Stimulated activated CD4-positive, alpha-beta T cell treated with anti-CD3 and anti-CD28 coated beads, Interleukin-4, amount 100 ng/mL, for 1 hour (primary cell): ENCODE measurements around the gene PROSER1.
"Not testable (repeated sequence)": the region's sequence is repeated elsewhere in the genome, so short reads cannot be mapped to it uniquely, and the experiment has no call there.

Experiments
- DNase-seq: peaks from one replicate; pipeline ENCODE4 v3.0.0-alpha.2; 2020

PROSER1 gene

DNA sequence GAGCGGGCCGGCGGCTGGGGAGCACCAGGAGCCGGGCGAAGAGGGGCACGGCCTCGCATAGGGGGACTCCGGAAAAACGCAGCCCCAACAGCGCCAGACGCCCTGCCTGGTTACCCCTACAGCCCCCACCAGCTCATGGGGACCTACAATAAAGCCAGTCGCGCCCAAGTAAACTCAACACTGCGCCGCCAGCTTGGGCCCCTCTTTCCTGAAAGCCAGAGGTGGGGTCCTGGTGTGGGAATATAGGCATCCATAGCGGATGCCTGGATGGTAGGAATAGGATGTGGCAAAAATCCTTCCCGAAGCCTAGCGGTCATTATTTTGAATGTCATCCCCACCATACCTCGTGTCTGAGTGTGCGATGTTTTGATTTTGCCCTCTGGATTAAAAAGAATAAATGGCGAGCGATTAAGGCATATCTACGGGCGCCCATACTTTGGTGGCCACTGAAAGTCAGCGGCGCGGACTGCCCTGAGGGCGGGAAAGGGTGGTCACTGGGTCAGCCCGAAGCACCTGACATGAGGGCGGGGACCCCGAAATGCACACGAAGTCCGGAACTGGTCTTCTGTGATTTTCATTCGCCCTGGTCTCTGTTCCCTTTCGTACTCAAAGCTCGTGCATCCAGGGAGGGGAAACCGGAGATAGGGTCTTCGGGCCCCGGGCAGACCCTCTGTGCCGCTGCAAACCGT lies at the start of gene PROSER1, which contains the start of gene NHLRC3:
PROSER1 (minus strand) TSS at position 210 of the 689 bp plus-strand sequence. CDS start 847 bp downstream, outside the sequence.
NHLRC3 (plus strand) TSS at position 577 of the 689 bp plus-strand sequence. CDS start 184 bp downstream, outside the sequence.
- peak; percentile 78 for DNase-seq

DNA sequence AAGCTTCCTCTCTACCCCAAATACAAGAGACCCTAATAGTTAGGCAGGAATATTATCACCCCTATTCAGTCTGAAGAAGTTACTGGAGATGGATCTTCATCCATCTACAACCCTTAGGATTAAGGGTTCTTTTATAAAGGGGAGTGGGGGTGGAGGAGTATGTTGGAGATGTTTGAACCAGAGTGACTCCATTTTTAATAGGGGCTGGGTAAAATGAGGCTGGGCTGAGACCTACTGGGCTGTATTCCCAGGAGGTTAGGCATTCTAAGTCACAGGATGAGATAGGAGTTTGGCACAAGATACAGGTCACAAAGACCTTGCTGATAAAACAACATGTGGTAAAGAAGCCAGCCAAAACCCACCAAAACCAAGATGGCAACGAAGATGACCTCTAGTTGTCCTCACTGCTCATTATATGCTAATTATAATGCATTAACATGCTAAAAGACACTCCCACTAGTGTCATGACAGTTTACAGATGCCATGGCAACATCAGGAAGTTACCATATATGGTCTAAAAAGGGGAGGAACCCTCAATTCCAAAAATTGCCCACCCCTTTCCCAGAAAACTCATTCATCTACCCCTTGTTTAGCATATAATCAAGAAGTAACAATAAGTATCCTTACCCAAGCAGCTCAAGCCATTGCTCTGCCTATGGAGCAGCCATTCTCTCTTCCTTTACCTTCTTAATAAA lies 48.5 kb upstream of the PROSER1 start:
- not testable (repeated sequence) for DNase-seq

DNA sequence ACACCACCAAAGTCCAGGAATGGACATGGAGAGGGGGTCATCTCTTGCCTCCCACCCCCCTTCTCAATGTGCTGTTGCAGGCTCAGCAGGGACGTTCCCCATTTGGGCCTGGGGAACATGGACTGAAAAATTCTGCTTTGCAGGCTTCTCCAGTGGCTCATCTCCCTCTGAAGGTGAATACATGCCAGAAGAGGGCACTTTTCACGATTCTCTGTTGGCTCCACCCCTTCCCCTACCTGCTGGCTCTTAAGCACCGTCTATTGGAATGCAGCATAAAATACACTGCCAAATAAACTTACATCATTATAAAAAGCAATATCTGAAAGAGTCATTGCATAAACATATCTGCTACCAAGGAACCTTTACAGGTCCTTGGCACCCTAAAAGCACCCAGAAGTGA lies 36.1 kb upstream of the PROSER1 start:
- no peak for DNase-seq

DNA sequence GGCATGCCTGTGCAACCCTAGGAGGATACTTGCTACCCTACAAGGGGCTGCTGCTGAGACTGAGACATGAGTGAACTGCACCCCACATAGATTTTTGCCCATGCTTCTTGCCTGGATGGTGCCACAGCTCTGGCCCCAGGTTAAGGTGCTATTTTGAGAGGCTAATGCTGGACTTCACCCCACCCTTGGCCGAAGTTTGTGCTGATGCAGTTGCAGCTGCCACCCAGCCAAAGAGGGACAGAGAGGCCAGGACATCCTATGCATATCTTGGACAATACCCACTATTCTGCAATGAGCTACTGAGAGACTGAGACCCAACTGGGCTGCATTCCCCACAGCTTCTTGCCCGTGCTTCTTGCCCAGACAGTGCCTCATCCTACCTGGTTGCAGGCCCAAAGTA lies 35.0 kb upstream of the PROSER1 start:
- DNase-seq, result no peak

DNA sequence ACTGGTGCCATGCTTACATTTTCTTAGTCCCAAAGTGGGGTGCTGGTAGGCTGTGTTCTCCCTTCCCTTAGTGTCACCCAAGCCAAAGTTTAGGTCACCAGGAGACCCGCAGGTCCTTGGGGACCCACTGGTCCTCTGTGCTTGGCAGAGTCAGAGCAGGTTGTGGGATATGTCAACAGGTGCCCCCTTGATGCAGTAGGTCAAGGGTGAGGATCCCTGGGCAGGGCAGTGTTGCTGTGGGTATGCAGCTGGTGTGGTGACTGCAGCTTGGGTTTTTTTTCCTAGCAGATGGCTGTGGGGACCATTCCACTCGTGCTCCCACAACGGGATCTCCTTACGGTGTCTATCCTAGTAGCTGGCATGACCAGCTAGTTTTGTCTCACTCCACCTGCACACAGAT lies 24.1 kb upstream of the PROSER1 start:
- no peak for DNase-seq

- DNase-seq, result no peak
These were observed 20.2 kb upstream of the PROSER1 start for GRCh38 chr13:39058040-39058439.

- no peak for DNase-seq
These were observed 18.1 kb upstream of the PROSER1 start for GRCh38 chr13:39056018-39056417.

DNA sequence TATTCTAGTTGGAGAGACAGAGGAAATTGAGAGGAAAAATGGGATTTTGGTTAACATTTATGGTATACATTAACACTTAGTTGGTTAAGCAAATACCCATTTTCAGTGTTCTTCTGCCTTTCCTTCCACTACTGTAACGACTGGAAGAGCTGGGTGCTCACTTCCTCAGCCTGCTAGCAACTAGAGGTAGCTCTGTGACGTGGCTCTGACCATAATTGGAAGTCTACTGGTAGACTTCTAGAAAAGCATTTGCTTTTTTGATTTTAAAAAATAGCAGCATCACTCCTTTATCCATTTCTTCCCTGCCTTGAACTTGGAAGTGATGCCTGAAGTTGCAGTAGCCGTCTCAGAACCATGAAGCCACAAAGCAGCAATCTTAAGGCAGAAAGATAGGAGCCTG lies 16.2 kb upstream of the PROSER1 start:
- no peak for DNase-seq

DNA sequence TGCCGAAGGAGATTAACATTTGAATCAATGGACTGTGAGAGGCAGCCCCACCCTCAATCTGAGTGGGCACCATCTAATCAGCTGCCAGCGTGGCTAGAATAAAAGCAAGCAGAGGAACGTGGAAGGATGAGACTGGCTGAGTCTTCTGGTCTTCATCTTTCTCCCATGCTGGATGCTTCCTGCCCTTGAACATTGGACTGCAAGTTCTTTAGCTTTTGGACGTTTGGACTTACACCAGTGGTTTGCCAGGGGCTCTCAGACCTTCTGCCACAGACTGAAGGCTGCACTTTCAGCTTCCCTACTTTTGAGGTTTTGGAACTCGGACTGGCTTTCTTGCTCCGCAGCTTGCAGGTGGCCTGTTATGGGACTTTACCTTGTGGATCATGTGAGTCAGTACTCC lies 15.1 kb upstream of the PROSER1 start:
- no peak for DNase-seq

DNA sequence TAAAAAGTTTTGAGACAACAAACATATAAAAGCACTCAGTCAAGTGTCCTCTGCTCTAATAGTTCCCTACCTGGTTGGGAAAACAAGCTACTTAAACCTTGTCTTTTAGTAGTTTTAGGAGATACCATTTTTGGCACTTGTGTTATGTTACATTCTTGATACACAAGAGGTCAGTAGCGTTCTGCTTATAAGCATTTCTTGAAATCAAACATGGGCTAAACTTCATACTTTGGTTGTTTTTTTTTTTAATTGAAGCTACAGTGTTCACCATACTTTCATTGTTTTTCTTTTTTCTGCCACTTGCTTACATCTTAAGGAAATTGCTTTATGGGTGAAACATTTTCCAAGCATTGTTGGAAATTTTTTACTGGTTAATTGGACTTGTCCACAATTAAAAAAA lies 13.3 kb upstream of the PROSER1 start:
- DNase-seq, result no peak

DNA sequence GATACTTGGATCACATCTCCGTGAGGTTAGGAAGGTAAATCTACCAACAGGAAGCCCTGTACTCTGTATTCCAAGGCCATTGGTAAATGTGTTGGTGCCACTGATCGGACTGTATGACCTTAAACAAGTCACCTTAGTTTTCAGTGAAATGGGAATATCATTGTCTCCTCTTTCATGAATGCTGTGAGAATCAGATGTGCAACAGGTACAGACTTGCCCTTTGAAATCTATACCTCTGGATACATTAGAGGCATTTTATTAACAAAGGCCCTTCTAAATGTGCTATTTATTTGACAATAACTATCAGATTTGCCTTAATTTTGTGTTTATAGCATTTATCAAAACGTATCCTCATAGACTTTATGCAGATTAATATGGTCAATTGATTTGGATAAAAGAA lies 11.4 kb upstream of the PROSER1 start:
- DNase-seq, result no peak

DNA sequence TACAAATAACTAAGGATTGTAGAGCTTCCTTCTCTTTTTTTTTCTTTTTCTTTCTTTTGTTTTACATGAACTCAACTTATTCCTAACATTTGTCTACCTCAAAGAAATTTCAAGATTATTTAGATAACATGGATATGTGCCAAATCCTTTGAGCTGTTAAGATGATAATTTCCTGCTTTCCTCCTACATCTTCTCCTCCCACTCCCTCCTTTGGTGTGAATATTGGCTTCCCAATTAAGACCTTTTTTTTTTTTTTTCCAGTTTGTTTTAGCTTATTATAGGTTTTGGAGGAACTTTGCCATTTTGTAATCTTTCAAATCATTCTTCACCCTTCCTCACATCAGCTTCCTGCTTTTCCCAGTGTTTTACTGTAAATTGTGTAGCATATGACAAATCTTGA lies 10.9 kb upstream of the PROSER1 start:
- no peak for DNase-seq

GRCh38 chr13:39047560-39047959 lies 9.7 kb upstream of the PROSER1 start:
- DNase-seq, result no peak

DNA sequence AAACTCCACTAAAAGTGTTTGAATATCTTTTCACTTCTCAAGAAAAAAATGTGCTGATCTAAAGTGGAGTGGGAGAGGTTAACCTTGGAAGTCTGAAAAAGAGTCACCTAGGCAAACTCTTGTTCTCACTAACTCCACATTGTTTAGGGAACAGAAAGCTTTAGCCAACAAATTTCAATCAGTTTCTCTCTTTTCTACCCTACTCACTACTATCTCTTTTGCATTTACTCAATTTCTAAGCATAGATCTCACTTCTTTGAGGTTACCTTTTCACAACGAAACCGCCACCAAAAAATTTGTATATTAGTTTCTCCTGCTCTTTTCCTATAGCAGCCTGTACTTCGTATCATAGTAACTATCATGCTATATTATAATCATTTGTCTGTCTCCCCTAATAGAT lies 6.6 kb upstream of the PROSER1 start:
- DNase-seq, result no peak

DNA sequence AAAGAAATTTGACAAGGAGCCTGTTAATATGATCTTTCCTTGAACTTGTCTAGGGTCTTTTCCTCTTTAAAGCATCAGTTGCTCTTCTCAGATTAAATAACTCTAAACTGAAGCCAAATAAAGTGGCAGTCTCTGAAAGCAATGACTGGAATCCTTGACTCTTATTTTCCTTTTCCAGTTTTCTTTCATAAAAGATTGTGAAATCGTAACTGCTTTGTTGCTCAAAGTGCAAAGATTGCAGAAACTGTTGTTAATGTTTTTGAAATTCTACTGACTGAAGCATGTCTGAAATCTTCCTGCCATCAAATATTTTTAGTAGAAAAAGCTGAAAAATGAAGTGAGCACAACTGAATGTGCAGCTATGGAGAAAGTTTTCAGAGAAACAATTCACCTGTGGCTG lies 2.3 kb upstream of the PROSER1 start:
- no peak for DNase-seq

DNA sequence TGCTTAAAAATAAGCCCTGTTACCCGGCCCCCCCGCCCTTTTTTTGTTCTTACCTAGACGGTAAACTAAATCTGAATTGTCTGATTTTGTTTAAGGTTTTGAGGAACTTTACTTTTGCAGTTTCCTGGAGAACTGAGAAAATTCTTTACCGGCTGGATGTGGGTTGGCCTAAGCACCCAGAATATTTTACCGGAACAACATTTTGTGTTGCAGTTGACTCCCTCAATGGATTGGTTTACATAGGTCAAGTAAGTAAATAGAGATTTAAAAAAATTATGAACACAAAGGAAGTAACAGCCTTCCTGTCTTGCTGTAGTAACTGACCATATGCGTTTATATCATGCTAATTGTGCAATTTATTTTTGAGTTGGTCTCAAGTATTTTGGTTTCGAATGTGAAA lies 1.2 kb upstream of the PROSER1 start:
- DNase-seq, result no peak

DNA sequence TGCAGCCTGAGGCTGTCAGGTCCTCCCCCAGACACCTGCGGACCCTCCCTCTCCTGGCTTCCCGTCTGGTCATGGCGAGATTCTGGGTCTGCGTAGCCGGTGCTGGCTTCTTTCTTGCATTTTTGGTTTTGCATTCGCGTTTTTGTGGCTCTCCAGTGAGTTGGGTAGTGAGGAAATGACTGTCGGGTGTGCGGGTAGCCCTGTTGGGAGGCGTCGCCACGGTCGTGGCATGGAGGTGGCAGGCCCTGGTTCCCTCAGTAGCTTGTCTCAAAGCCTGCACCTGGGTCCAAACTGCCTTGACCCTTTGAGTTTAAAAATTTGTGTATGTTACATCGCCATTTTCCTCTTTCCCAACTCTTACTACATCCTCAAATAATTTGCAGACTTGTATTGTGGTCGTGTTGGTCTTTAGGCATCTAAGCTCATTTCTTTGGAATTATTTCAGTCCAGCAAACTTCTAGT lies 711 bp upstream of the PROSER1 start:
- peak; percentile 37 for DNase-seq

- DNase-seq, result no peak
These were observed 444 bp downstream of the PROSER1 start for GRCh38 chr13:39037410-39037879.

DNA sequence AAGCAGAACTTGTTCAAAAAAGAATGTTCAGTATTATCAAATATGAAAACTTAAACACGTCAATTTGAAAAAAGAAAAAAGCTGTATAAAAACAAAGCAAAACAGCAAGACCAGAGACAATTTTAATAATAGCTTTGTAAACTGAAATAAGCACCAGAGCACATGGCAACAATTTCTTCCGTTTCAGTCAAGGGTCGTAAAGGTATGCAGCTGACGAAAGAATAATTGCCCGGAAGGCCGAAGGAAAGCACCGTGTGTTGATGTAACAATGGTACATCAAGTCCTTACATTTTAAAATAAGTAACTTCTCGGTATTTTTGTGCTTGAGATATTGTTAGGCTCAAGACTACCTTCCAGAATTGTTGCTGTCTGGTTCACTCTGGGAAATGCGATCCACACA lies 1.7 kb downstream of the PROSER1 start:
- DNase-seq, result no peak

DNA sequence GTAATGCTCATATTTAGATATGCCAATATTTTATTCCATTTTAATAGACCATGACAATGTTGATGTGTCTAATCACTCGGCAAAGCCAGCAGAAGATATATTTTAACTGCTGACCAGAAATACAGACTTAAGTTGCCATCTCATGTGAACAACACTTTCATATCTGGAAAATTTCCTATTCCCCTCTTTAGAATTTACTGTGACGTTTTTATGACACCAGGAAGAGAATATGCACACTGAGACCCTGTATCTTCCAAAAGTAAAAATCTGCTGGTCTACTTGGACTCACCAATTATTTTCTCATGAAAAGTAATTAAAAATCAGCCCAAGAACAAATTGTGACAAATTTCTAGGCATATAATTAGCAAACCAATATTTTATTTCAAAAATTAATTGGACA lies 2.1 kb downstream of the PROSER1 start:
- no peak for DNase-seq

GRCh38 chr13:39035204-39035603 lies 2.7 kb downstream of the PROSER1 start:
- no peak for DNase-seq

DNA sequence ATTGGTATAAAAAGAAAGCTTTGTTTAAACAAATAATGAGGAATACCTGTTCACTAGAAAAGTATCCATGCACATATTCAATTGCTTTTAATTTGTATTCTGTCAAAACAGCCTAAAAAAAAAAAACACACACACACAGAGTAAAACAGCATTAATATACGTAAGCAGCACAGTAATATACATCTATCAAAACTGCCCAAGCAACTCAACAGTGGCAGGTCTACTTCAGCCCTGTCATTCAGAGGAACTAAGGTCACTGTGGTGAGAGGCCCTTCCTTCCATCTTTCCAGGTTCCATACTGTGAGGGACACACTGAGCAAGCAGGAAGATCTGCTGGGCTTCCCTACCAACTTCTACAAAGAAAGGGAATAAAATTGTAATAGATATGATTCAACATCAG lies 3.8 kb downstream of the PROSER1 start:
- DNase-seq, result no peak

- DNase-seq, result no peak
These were observed 5.7 kb downstream of the PROSER1 start for GRCh38 chr13:39032150-39032549.

GRCh38 chr13:39025433-39025839 lies 12.5 kb downstream of the PROSER1 start:
- no peak for DNase-seq
